H9 (cell line): ENCODE data around the gene RTL9. TPM values are rescaled to one million over a fixed set of nuclear protein-coding genes. Genes with fewer than 3 reads are reported as not detected.

Experiments used
- DNase-seq: peaks from one replicate; pipeline ENCODE4 v3.0.0-alpha.2; 2017
- H2AFZ ChIP-seq: one replicate; pipeline ENCODE4 v1.6.1; 2013; ENCODE audit warnings: mild to moderate bottlenecking, low read length, control low read depth, moderate library complexity
- H2AK5ac ChIP-seq: 2 replicates; pipeline ENCODE4 v1.6.1; 2013; ENCODE audit warnings: low read length, control low read depth, mixed read lengths; ENCODE audit not compliant: insufficient read length
- H2BK120ac ChIP-seq: one replicate; pipeline ENCODE4 v1.6.1; 2013; ENCODE audit warnings: low read depth, mild to moderate bottlenecking, low read length, control low read depth, inconsistent platforms; ENCODE audit not compliant: poor library complexity, severe bottlenecking
- H2BK12ac ChIP-seq: 2 replicates; pipeline ENCODE4 v1.6.1; 2013; ENCODE audit warnings: low read length, control low read depth, mixed read lengths, low read depth; ENCODE audit not compliant: insufficient read length
- H2BK15ac ChIP-seq: 2 replicates; pipeline ENCODE4 v1.6.1; 2013; ENCODE audit warnings: low read depth, low read length, control low read depth
- H2BK20ac ChIP-seq: one replicate; pipeline ENCODE4 v1.6.1; 2013; ENCODE audit warnings: low read depth, mild to moderate bottlenecking, low read length, control low read depth, inconsistent platforms; ENCODE audit not compliant: poor library complexity, severe bottlenecking
- H2BK5ac ChIP-seq: 2 replicates; pipeline ENCODE4 v1.6.1; 2013; ENCODE audit warnings: low read length, control low read depth, mixed read lengths; ENCODE audit not compliant: insufficient read length
- H3K14ac ChIP-seq: 2 replicates; pipeline ENCODE4 v1.6.1; 2013; ENCODE audit warnings: low read length, control low read depth; ENCODE audit not compliant: insufficient read depth
- H3K18ac ChIP-seq: 2 replicates; pipeline ENCODE4 v1.6.1; 2013; ENCODE audit warnings: low read depth, mild to moderate bottlenecking, mixed read lengths, low read length, control low read depth; ENCODE audit not compliant: insufficient read length
- H3K23ac ChIP-seq: 2 replicates; pipeline ENCODE4 v1.6.1; 2013; ENCODE audit warnings: low read length, control low read depth, mixed read lengths, low read depth; ENCODE audit not compliant: insufficient read length
- H3K23me2 ChIP-seq: 2 replicates; pipeline ENCODE4 v1.6.1; 2013; ENCODE audit warnings: low read depth, mild to moderate bottlenecking, mixed read lengths, low read length, control low read depth; ENCODE audit not compliant: insufficient read length, poor library complexity, severe bottlenecking
- H3K27ac ChIP-seq: 2 replicates; pipeline ENCODE4 v1.5.1; 2013; ENCODE audit warnings: low read length, control low read depth, mixed read lengths, low read depth; ENCODE audit not compliant: insufficient read length
- H3K27me3 ChIP-seq: 2 replicates; pipeline ENCODE4 v1.6.1; 2013; ENCODE audit warnings: low read length, control low read depth, inconsistent platforms; ENCODE audit not compliant: insufficient read depth
- H3K4ac ChIP-seq: 2 replicates; pipeline ENCODE4 v1.6.1; 2013; ENCODE audit warnings: low read depth, mild to moderate bottlenecking, control low read depth, inconsistent platforms, low read length, moderate library complexity
- H3K4me1 ChIP-seq: 2 replicates; pipeline ENCODE4 v1.6.1; 2013; ENCODE audit warnings: low read length, control low read depth, inconsistent platforms; ENCODE audit not compliant: insufficient read depth
- H3K4me2 ChIP-seq: 2 replicates; pipeline ENCODE4 v1.6.1; 2013; ENCODE audit warnings: low read length, control low read depth, mixed read lengths; ENCODE audit not compliant: insufficient read length, insufficient read depth
- H3K56ac ChIP-seq: 2 replicates; pipeline ENCODE4 v1.6.1; 2013; ENCODE audit warnings: low read depth, mild to moderate bottlenecking, mixed read lengths, low read length, control low read depth; ENCODE audit not compliant: insufficient read length
- H3K79me1 ChIP-seq: 2 replicates; pipeline ENCODE4 v1.6.1; 2013; ENCODE audit warnings: low read depth, mild to moderate bottlenecking, moderate library complexity, low read length, control low read depth, inconsistent platforms; ENCODE audit not compliant: insufficient read depth, poor library complexity, severe bottlenecking
- H3K79me2 ChIP-seq: 2 replicates; pipeline ENCODE4 v1.6.1; 2013; ENCODE audit warnings: low read length, control low read depth, inconsistent platforms; ENCODE audit not compliant: insufficient read depth
- H3K9ac ChIP-seq: 2 replicates; pipeline ENCODE4 v1.6.1; 2013; ENCODE audit warnings: low read length, control low read depth, mixed read lengths; ENCODE audit not compliant: insufficient read length; ENCODE audit errors: extremely low read depth
- H3K9me3 ChIP-seq: one replicate; pipeline ENCODE4 v1.6.1; 2013; ENCODE audit warnings: low read depth, low read length, inconsistent platforms; ENCODE audit not compliant: control insufficient read depth
- H3T11ph ChIP-seq: one replicate; pipeline ENCODE4 v1.6.1; 2013; ENCODE audit warnings: mild to moderate bottlenecking, low read length, control low read depth, inconsistent platforms
- H4K20me1 ChIP-seq: one replicate; pipeline ENCODE4 v1.6.1; 2013; ENCODE audit not compliant: control insufficient read depth, insufficient read length, insufficient read depth
- H4K5ac ChIP-seq: 2 replicates; pipeline ENCODE4 v1.6.1; 2013; ENCODE audit warnings: low read depth, mild to moderate bottlenecking, mixed read lengths, low read length, control low read depth; ENCODE audit not compliant: insufficient read length
- H4K8ac ChIP-seq: replicated peaks from 2 replicates; pipeline ENCODE4 v1.6.1; 2013; ENCODE audit warnings: low read length, control low read depth, mixed read lengths, low read depth; ENCODE audit not compliant: insufficient read length
- H4K91ac ChIP-seq: 2 replicates; pipeline ENCODE4 v1.6.1; 2013; ENCODE audit warnings: low read depth, mild to moderate bottlenecking, moderate library complexity, mixed read lengths, low read length, control low read depth; ENCODE audit not compliant: insufficient read length
- H3K27ac Mint-ChIP-seq, 3 experiments: 2 replicates in 2 of 3; 3 replicates in 1 of 3; pipeline ENCODE4 v1.8.0; 2020 to 2021; ENCODE audit warnings: mixed read lengths in 3 of 3, mild to moderate bottlenecking in 1 of 3, moderate library complexity in 1 of 3
- H3K27me3 Mint-ChIP-seq: 2 replicates; pipeline ENCODE4 v1.8.0; 2021; ENCODE audit warnings: low read depth, mild to moderate bottlenecking, moderate library complexity, mixed read lengths
- H3K36me3 Mint-ChIP-seq, 3 experiments: 2 replicates in 2 of 3; 3 replicates in 1 of 3; pipeline ENCODE4 v1.8.0; 2020 to 2021; ENCODE audit warnings: low read depth in 3 of 3, mixed read lengths in 3 of 3; ENCODE audit not compliant: insufficient read depth in 1 of 3
- H3K4me1 Mint-ChIP-seq, 2 experiments: 2 replicates each; pipeline ENCODE4 v1.8.0; 2020; ENCODE audit warnings: mixed read lengths in 2 of 2
- H3K4me3 Mint-ChIP-seq, 2 experiments: 2 replicates in 1 of 2; 3 replicates in 1 of 2; pipeline ENCODE4 v1.8.0; 2020 to 2021; ENCODE audit warnings: mild to moderate bottlenecking in 2 of 2, mixed read lengths in 2 of 2, moderate library complexity in 1 of 2
- H3K9me3 Mint-ChIP-seq, 2 experiments: 2 replicates in 1 of 2; 3 replicates in 1 of 2; pipeline ENCODE4 v1.8.0; 2020; ENCODE audit warnings: mild to moderate bottlenecking in 2 of 2, mixed read lengths in 2 of 2, moderate library complexity in 1 of 2
- WGBS: extraction: QIAGEN DNeasy Blood & Tissue Kit; methylation state at CpG from one replicate; pipeline ENCODE4 v1.1.7; 2013; ENCODE audit warnings: missing lambda C conversion rate, low lambda C conversion rate, mixed read lengths; ENCODE audit not compliant: insufficient read length; ENCODE audit errors: extremely low coverage; 5-methylcytosine and 5-hydroxymethylcytosine counted together
- total RNA-seq: library from RNA; stranded (reverse); gene quantifications from 2 replicates; pipeline ENCODE4 v1.2.1, GENCODE V29; 2021
- TF ChIP-seq, protein P1 (sequence below): fragments of 200-600 bp; sonication (generic); conservative IDR thresholded peaks from 3 replicates; pipeline ENCODE4 v1.8.0; 2021; ENCODE audit warnings: antibody characterized with exemption, mild to moderate bottlenecking

Gene RTL9
- total RNA-seq, 1 experiment from 2014 or later, result 0.13 TPM

DNA sequence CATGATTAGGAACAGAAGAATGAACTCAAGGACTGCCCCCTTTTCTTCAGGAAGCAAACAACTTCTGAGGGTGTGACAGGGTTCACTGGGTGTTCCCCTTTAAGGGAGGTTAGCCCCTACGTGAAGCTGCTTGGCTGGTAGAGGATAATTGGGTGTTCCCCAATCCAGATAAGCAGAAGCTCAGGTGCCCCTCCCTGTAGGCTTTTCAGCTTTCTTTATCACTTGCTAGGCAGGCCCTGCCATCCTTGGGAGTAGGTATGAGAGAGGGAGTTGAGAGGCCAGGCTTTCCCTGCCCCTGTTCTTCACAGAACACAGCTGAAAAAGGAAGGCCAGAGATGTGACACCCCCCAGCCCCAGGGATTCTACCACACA is 44.2 kb downstream of the RTL9 start:
- no peak overlapping the region for H2BK15ac ChIP-seq
- peaks cover 4% of the 10 kb centered on the region; the same call in 1 of the 2 replicates for H3K4me1 ChIP-seq
- H2BK20ac ChIP-seq, result no peak overlapping the region
- no peak overlapping the region for H3K9ac ChIP-seq
- no peak for DNase-seq
- H3K23ac ChIP-seq, result no peak overlapping the region
- H3K18ac ChIP-seq, result no peak overlapping the region
- no peak overlapping the region for H3K14ac ChIP-seq
- H4K5ac ChIP-seq, result no peak overlapping the region
- Mint-ChIP-seq H3K4me3 (no peak overlapping the region), H3K27ac (no peak overlapping the region; a peak in 1 of 7 replicates), H3K36me3 (no peaks in the 10 kb centered on the region), H3K27me3 (no peaks in the 10 kb centered on the region), H3K4me1 (peaks cover 27 to 36% of the 10 kb centered on the region in 2 experiments), H3K9me3 (no peaks in the 10 kb centered on the region; a peak in 1 of 5 replicates)
- H3K79me2 ChIP-seq, result no peaks in the 10 kb centered on the region
- H4K91ac ChIP-seq, result no peak overlapping the region
- no peak overlapping the region for H3K4me2 ChIP-seq
- no peak overlapping the region for H2AFZ ChIP-seq
- TF ChIP-seq, protein P1, sequence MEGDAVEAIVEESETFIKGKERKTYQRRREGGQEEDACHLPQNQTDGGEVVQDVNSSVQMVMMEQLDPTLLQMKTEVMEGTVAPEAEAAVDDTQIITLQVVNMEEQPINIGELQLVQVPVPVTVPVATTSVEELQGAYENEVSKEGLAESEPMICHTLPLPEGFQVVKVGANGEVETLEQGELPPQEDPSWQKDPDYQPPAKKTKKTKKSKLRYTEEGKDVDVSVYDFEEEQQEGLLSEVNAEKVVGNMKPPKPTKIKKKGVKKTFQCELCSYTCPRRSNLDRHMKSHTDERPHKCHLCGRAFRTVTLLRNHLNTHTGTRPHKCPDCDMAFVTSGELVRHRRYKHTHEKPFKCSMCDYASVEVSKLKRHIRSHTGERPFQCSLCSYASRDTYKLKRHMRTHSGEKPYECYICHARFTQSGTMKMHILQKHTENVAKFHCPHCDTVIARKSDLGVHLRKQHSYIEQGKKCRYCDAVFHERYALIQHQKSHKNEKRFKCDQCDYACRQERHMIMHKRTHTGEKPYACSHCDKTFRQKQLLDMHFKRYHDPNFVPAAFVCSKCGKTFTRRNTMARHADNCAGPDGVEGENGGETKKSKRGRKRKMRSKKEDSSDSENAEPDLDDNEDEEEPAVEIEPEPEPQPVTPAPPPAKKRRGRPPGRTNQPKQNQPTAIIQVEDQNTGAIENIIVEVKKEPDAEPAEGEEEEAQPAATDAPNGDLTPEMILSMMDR, result no peak
- WGBS, result no CpG with 5 or more reads among the region's 1 CpG
- no peaks in the 10 kb centered on the region for H3K9me3 ChIP-seq
- H4K8ac ChIP-seq, result no peak overlapping the region
- H3K27ac ChIP-seq, result no peak overlapping the region
- no peak overlapping the region for H3T11ph ChIP-seq
- H3K4ac ChIP-seq, result no peak overlapping the region
- no peaks in the 10 kb centered on the region for H3K23me2 ChIP-seq
- no peaks in the 10 kb centered on the region for H4K20me1 ChIP-seq
- no peak overlapping the region for H3K56ac ChIP-seq
- no peak overlapping the region for H2BK120ac ChIP-seq
- H2BK12ac ChIP-seq, result no peak overlapping the region
- no peak overlapping the region for H2AK5ac ChIP-seq
- H2BK5ac ChIP-seq, result no peak overlapping the region
- H3K27me3 ChIP-seq, result no peaks in the 10 kb centered on the region
- H3K79me1 ChIP-seq, result no peaks in the 10 kb centered on the region
